GM18520 (cell line): ENCODE measurements around the gene STMN3.

Experiments
- ATAC-seq: cut with Tn5 transposase; IDR thresholded peaks from one replicate; pipeline ENCODE4 v1.9.1; 2021; ENCODE audit not compliant: unreplicated experiment

STMN3 gene

GRCh38 chr20:63692436-63693082, 39.3 kb upstream of the STMN3 start:
- ATAC-seq = no peak

DNA sequence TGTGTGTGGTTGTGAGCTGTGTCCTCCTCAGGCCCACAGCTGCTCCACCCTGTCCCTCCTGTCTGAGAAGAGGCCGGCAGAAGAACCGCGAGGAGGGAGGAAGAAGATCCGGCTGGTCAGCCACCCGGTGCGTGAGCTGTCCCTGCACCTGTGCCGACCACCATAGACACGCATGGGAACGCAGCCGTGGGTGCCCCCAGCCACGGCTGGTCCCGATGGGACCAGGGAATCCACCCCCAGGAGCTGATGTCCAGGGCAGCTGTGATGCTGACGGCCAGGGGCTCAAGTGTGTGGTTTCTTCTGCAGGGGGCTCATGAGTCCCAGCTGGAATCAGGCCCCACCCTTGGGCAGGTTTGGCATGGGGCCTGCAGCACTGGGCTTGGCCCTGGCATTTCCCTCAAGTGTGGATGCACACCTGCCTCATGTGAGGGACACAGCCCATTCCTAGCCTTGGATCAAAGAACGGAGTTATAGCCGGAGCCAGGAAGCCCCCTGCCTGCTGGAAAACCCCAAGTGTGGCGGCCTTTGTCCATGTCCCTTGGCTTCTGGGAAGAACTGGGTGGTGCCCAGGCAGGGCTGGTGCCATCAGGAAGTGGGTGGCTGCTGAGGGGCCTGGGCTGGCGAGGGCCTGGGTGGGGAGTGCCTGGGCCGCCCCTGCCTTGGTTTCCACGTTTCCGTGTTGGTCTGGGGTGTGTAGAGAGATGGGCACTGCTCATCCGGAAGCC, 38.6 kb upstream of the STMN3 start:
- ATAC-seq = no peak

- no peak for ATAC-seq
These were observed 37.9 kb upstream of the STMN3 start for GRCh38 chr20:63690898-63691710.

GRCh38 chr20:63690003-63690897, 37.0 kb upstream of the STMN3 start:
- ATAC-seq = no peak

- no peak for ATAC-seq
These were observed 36.1 kb upstream of the STMN3 start for GRCh38 chr20:63689046-63690002.

- no peak for ATAC-seq
These were observed 35.2 kb upstream of the STMN3 start for GRCh38 chr20:63688228-63689045.

DNA sequence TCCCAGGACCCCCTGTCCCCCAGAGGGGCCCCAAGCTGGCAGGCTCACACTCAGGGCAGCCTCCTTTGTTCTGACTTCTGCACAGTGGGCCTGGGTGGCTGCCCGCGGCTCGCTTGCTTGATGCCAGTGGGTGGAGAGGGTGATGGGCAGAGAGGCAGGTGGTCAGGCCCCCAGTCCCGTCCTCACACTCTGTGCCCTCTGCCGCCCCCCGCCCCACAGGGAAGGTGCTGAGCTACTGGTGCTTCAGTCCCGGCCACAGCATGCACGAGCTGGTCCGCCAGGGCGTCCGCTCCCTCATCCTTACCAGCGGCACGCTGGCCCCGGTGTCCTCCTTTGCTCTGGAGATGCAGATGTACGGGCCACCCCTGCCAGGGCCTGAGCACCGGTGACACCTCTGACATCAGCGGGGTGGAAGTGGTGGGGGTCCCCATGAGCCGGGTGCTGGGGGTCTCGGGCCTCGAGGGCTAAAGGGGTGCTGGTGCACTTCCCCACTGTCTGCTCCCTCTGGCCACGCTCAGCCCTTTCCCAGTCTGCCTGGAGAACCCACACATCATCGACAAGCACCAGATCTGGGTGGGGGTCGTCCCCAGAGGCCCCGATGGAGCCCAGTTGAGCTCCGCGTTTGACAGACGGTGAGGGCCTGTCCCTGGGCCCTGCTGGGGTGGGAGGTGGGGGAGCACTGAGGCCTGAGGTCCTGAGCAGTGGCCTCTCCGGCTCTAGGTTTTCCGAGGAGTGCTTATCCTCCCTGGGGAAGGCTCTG, 34.4 kb upstream of the STMN3 start:
- ATAC-seq = no peak

DNA sequence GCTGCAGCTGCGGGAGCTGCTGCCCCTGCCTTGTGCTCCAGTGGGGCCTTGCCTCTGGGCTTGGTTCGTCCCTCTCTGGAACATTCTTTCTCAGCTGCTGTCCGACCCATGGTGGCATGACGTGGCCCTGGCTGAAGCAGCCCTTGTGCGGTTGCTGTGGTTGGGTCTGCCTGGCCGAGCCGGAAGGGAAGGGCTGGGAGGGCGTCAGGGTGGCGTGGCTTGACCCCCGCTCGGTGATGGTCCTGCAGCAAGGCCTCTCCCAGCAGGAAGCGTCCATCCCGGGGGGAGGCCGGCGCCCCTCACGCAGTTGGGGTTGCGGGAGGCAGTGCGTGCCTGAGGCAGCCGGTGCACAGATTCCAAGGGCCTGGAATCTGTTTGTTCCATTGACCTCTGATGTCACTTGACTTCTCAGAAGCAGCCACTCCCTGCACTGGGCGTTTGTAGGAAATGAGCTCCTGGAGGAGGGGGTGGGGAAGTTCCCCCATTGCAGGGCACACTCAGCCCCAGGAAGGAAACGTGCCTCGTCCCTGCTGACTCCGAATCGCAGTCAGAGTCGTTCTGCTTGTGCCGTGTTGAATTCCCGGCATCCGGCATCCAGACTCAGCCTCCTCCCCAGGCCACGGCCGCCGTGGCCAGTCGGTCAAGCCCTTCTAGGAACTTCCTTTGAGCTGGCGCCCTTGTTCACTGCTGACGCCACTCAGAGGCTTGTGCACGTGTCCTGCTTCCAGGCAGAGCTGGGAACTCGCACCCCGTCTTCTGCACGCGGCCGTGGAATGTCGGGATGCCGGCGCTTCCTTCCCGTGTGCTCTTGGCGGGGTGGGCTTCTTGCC, 33.5 kb upstream of the STMN3 start:
- ATAC-seq = no peak

DNA sequence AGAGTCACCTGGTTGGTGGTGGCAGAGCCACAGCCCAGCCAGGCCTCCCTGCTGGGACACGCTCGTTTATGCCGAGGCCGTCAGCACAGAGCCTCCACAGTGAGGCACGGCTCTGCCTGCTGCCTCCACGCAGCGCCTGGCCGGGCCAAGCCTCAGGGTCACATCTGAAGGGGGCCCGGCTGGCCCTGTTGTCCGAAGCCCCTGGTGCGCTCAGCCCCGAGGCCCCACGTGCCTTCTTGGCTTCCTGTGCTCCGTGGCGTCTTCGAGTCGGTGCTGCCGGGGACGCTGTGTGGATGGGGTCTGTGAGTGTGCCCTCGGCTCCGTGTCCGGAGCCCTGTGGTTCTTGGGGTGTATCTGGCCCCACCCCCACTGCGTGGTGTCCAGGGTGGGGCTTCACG, 32.9 kb upstream of the STMN3 start:
- no peak for ATAC-seq

DNA sequence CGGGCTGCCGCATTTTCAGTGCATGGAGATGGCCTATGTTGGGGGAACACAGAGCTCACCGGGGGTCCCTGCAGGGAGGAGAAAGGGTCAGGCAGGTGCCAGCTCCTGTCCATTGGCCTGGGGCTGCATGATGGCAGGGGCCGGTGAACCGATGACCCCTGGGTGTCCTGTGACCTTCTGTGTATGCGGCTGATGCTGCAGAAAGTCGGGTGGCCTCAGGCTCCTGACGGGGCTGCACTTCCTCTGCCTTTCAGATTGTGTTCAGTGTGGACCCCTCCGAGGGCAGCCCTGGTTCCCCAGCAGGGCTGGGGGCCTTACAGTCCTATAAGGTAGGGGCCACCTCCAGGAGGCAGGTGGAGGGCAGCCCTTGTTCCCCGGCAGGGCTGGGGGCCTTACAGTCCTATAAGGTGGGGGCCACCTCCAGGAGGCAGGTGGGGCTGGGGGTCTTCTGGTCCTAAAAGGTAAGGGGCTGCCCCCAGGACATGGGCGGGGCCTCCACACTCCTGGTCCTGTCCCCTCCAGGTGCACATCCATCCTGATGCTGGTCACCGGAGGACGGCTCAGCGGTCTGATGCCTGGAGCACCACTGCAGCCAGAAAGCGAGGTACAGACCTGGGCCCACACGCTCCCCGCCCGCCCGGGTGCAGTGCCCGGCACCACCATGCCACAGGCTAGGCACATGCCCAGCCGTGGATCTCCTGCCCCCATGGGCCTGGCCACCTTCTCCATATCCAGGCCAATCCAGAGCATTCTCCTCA, 32.2 kb upstream of the STMN3 start:
- ATAC-seq = no peak

GRCh38 chr20:63682384-63683139, 29.3 kb upstream of the STMN3 start:
- ATAC-seq = no peak

DNA sequence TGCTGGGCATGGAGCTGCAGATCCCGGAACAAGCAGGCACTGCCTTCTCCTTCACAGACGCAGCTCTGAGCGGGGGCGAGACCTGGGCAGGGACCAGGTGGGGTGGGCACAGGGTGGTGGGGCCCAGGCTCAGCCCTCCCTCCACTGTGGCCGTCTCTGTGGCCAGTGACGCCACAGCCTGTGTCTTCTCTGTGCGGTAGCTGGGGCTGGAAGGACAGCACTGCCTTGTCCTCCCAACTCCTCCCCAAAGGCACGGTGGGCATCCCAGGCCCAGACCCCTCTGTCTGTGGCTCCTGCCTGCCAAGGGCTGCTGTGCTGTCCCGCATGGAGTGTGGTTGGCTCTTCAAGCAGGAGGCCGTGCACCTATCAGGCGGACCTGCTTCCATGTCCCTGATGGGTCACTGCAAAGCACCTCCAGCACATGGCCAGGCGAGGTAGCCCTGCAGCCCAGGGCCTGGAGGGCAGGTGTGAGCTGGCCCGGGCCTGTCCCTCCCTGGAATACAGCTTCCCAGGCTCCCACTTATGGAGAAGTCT, 28.5 kb upstream of the STMN3 start:
- ATAC-seq = no peak

- no peak for ATAC-seq
These were observed 27.8 kb upstream of the STMN3 start for GRCh38 chr20:63680857-63681608.

DNA sequence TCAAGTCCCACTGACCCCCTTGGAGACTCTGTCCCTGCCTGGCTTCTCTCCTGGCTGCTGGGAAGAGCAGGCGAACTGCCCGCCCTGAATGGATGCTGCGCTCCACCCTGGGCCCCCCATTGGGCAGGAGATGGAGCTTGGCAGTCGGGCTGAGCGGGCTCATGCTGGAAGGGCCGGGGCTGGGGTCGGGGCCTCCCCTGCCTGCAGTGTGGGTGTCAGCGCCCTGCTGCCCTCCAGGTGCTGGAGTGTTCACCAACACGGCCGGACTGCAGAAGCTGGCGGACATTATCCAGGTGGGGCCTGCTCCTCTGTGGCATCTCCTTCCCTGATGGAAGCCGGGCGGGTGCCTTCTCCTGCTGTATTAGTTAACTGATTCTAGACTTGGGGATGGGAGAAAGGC, 27.2 kb upstream of the STMN3 start:
- ATAC-seq = no peak

- no peak for ATAC-seq
These were observed 26.6 kb upstream of the STMN3 start for GRCh38 chr20:63679799-63680305.
